ENCODE data around the gene FCER1G. TPM values are rescaled to one million over a fixed set of nuclear protein-coding genes. Genes with fewer than 3 reads are reported as not detected.

FCER1G gene
- total and polyA plus RNA-seq, 9 donors: 7.1 to 270 (median 28.9) TPM

- intact Hi-C loops (cut with DNase I): no loop called here
- no peak overlapping the region for H3K27ac ChIP-seq
- no peak for DNase-seq
- peaks cover 0 to 3% of the 10 kb centered on the region in 2 donors for H3K9me3 ChIP-seq
- TF ChIP-seq EP300 (IDR thresholded peaks at IDR 0.05) (no peak), POLR2A (IDR thresholded peaks at IDR 0.05) (no peak), CTCF (IDR thresholded peaks at IDR 0.05) (no peak)
- H3K4me3 ChIP-seq: no peak overlapping the region
- no peaks in the 10 kb centered on the region for H3K27me3 ChIP-seq
- H3K36me3 ChIP-seq: no peaks in the 10 kb centered on the region
- WGBS, 3 donors: 43 to 57% (median 53%) methylated on average over 12 of the region's 12 CpGs
- H3K4me1 ChIP-seq (ENCODE audit: insufficient read depth): peaks cover 21% of the 10 kb centered on the region
Measured at GRCh38 chr1:161261261-161262235, 46.5 kb downstream of the FCER1G start.

- WGBS, 3 donors: 56 to 73% (median 65%) methylated on average over 5 of the region's 5 CpGs
- TF ChIP-seq POLR2A (IDR thresholded peaks at IDR 0.05): no peak
- no peak for TF ChIP-seq CTCF (IDR thresholded peaks at IDR 0.05)
- TF ChIP-seq EP300 (IDR thresholded peaks at IDR 0.05): no peak
- intact Hi-C loops (cut with DNase I): no loop called here
Measured at GRCh38 chr1:161265305-161265704, 50.2 kb downstream of the FCER1G start.

GRCh38 chr1:161266202-161266601 lies 51.1 kb downstream of the FCER1G start:
- no peaks in the 10 kb centered on the region for H3K27me3 ChIP-seq

More at GRCh38 chr1:161265305-161265704, 50.2 kb downstream of the FCER1G start:
- Histone ChIP-seq H3K36me3 (no peaks in the 10 kb centered on the region), H3K9me3 (no peaks in the 10 kb centered on the region), H3K27ac (no peak overlapping the region), H3K4me1 (ENCODE audit: insufficient read depth) (peaks cover 24% of the 10 kb centered on the region), H3K4me3 (no peak overlapping the region), H3K27me3 (no peaks in the 10 kb centered on the region)
- no peak for DNase-seq

GRCh38 chr1:161266836-161267235 lies 51.7 kb downstream of the FCER1G start:
- intact Hi-C loops (cut with DNase I): no loop called here
- Histone ChIP-seq H3K4me3 (no peak overlapping the region), H3K36me3 (no peaks in the 10 kb centered on the region), H3K27ac (peak overlapping the region in 1 of 2 donors; percentile 70), H3K9me3 (no peaks in the 10 kb centered on the region), H3K4me1 (ENCODE audit: insufficient read depth) (peaks cover 24% of the 10 kb centered on the region), H3K27me3 (no peaks in the 10 kb centered on the region)
- no peak for TF ChIP-seq POLR2A (IDR thresholded peaks at IDR 0.05)
- TF ChIP-seq CTCF (IDR thresholded peaks at IDR 0.05): no peak
- TF ChIP-seq EP300 (IDR thresholded peaks at IDR 0.05): no peak
- 10 to 24% (median 12%) methylated on average over 2 of the region's 2 CpGs for WGBS, 3 donors
- DNase-seq: peak in 1 of 5 donors; percentile 17

More at GRCh38 chr1:161266202-161266601, 51.1 kb downstream of the FCER1G start:
- Histone ChIP-seq H3K27ac (peak overlapping the region in 1 of 2 donors; percentile 70), H3K4me3 (no peak overlapping the region), H3K9me3 (no peaks in the 10 kb centered on the region), H3K4me1 (ENCODE audit: insufficient read depth) (peaks cover 24% of the 10 kb centered on the region), H3K36me3 (no peaks in the 10 kb centered on the region)
- DNase-seq: peak in 3 of 5 donors; percentile 23 to 46 (median 31)
- TF ChIP-seq POLR2A (IDR thresholded peaks at IDR 0.05): no peak
- no peak for TF ChIP-seq CTCF (IDR thresholded peaks at IDR 0.05)
- no peak for TF ChIP-seq EP300 (IDR thresholded peaks at IDR 0.05)
- 4 to 6% (median 6%) methylated on average over 3 of the region's 3 CpGs for WGBS, 3 donors
- intact Hi-C loops (cut with DNase I): no loop called here
